ENCODE results near the gene MRPL2.
"Not testable (repeated sequence)": the region's sequence is repeated elsewhere in the genome, so short reads cannot be mapped to it uniquely, and the experiment has no call there.

Gene MRPL2

DNA sequence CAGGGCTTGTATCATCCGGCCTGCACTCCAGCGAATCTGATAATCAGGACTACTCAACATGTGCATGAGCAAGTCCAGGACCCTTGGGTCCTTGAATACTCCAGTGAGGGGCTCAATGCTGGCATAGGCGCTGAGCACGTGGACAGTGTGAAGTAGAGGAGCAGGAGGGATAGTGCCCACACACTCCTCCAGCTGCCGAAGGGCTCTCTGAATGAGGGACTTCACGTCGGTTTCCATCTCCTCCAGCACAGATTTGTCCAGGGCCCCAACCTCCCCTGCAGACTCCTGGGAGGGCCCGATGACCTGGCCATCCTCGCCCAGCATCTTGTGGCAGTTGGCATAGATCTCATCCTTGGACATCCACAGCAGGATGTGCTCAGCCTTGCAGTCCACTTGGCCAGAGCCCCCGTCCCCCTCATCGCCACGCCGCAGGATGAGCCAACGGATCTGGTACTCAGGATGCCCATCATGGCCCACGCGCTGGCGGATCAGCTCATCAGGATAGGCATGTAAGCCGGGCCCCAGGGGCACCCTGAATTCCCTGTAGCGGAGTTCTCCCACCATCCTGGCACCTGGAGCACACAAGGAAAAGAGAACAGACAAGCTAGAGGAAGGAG, 6.9 kb downstream of the MRPL2 start:
- DNase-seq, result no peak

- no peak for DNase-seq
Observed at GRCh38 chr6:43050981-43051380, 8.3 kb downstream of the MRPL2 start.

- no peak for DNase-seq
Observed at GRCh38 chr6:43047998-43048397, 11.2 kb downstream of the MRPL2 start.

GRCh38 chr6:43045371-43045930, 13.8 kb downstream of the MRPL2 start:
- DNase-seq, result no peak

DNA sequence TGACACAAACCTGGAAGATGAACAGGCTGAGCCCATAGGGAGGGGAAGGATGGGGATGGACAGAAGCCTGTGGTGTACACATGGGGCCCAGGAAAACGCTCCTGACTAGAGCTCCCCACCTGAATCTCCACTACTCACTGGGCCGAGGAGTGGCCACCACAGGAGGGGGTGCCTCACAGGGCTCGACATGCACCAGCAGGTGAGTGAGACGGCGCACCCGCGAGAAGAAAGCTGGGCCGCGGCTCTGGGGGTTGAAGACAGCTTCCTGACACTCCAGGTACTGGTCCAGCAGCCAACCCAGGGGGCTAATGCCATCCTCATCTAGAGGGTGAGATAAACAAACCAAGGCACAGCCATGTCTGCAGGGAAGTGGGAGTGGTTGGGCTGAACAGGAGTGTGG, 15.9 kb downstream of the MRPL2 start:
- no peak for DNase-seq

- DNase-seq, result not testable (repeated sequence)
Observed at GRCh38 chr6:43041475-43041874, 17.8 kb downstream of the MRPL2 start.

DNA sequence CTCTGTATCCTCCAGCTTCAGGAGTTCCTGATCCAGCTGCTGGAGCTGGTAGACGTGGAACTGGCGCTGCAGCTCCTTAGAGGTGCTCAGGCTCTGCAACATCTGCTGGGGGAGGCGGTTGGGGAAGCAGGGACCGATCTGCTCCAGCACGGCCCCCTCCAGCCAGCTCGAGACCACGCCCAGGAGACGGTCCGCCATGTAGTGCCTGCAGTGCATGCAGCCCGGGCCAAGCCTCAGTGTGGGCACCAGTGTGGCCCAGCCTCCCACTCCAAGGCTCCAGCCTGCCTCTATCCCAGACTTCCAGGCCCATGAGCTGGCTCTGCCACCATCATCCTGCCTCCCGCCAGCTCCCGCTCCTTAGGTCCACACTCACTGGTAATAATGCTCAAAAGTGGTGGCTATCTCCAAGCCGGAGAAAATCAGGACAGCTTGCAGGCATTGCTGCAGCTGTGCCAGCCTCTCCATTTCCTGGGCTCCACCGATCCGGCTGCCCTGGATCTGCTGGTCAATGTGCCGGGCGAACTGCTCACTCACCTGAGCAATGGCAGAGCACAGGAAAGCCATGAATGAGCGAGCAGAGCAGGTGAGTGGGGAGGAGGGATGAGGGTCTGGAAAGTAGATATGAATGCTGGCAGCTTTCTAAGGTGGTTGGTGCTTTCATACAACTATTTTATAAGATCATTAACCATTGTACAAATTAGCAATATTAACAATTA, 18.5 kb downstream of the MRPL2 start:
- no peak for DNase-seq

DNA sequence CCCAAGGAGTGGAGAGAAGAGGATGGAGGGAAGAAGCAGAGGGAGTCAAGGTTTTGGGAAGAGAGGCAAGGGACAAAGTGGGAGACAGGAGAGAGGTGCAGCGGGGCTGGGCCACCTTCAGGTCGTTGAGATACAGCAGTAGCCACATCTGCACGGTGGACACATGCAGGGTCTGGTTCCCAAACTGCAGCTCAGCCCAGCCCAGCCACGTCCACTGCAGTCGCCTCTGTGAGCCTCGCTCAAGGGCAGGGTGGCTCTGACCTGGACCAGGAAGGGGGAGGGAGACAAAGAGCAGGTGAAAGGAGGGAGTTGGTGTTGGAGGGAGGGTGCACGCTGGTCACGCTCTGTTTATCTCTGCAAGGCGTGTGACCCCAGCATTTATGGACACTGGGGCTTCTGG, 20.5 kb downstream of the MRPL2 start:
- DNase-seq, result no peak

DNA sequence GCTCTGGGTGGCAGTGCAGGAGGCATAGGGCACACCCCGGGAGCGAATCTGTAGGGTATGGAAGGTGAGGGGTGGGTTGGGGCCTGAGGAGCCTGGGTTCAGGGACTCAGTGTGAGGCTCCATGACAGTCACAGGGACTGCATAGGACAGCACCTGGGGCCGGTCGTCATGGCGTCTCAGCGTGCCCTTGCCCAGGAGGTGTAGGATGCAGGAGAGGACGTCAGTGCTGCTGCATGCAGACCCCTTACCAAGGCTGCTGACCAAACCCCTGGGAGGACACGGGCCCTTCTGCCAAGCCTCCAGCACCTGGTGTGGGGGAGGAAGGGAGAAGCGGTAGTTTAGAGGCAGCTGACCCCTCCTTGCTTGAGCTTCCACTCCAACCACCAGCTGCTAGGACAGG, 21.5 kb downstream of the MRPL2 start:
- no peak for DNase-seq

- DNase-seq, result no peak
Observed at GRCh38 chr6:43037197-43037596, 22.0 kb downstream of the MRPL2 start.

DNA sequence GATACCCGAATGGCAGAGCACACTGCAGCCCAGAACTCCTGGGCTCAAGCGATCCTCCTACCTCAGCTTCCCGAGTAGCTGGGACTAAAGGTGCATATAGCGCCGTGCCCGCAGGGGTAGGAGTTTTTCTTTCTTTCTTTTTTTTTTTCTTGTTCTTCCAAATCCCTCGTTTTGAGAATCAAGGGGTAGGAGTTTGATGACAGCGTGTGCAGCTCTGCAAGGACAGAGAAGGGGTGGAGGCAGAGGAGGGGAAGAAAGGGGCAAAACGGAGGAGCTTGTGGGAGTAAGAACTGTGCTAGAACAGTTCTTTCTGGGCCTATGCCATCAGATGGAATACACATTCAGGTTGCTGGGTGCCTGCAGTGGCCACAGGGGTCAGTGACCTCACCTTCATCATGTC, 22.5 kb downstream of the MRPL2 start:
- DNase-seq, result no peak

DNA sequence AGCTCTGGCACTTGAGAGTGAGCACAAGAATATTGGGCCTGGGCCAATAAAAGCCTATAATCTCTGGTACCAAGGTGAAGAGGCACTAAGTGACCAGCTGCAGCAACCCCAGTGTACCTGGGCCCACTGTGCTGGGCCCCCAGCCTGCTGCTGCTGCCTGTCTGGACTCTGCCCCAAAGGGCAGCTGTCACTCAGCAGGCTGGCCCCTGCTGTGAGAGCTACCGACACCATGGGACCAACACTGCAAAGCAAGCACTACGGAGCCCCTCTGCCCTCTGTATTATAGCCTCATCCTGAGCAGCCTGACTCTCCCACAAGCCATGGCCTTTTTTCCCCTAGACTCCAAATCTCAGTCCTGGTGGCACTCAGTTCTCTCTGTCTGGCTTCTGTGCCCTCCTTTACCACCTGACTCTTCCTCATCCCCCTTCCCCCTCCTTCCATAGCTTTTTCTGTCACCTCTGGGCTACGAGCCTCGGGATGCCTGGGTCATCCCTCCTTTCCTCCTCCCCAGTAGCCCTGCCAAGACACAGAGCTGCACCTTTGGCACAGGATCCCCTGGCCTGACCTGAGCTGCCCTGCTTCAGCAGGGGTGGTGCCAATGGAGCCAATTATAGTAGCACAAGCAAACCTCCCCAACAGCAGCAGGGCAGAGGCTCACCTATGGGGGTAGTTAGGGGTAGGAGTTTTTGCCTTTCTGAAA, 23.6 kb downstream of the MRPL2 start:
- no peak for DNase-seq

- DNase-seq, result no peak
Observed at GRCh38 chr6:43034190-43034525, 25.1 kb downstream of the MRPL2 start.

DNA sequence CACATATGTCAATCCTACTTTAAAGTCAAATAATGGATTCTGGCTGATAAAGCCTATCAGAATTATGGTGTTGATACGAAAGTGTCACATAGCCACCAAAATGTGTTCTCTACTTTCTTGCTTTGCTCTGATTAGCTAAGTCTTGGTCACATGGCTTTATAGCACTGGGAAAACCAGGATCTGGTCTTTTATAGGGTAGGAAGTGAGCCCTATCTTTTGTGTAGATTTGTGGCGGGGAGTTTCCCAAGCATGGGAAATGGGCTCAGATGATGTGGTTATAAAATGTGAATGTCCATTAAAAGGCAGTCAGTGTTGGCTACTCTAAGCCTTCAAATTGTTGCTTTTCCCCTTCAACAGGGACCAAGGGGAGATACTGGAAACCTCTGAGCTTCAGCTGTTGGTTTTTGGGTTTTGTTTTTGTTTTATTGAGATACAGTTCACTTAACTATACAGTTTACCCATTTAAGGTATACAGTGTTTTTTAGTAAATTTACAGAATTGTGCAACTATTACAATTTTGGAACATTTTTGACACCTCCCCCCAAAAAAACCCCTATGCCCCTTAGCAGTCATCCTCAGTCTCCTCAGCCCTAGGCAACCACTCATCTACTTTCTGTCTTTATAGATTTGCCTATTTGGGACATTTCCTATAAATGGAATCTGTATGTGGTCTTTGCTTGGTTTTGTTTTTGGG, 25.6 kb downstream of the MRPL2 start:
- no peak for DNase-seq

GRCh38 chr6:43032326-43032725, 26.9 kb downstream of the MRPL2 start:
- DNase-seq, result no peak

DNA sequence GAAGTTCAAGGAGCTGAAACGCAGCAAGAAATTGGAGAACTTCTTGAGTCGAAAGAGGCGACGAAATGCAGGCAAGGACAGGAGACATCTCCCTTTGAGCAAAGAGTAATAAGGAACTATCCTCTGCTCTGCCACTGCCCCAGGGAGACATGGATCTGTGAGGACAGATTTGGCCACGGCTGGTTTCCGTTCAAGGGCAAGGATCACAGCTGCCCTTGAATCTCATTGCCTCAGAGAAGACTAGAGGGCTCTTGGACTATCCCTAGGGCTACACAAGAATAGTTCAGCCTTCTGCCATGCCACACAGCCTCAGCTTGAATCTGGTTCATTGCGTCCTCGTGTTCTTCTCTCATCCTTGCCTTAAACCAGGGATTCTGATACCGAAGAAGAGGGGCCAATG, 30.1 kb downstream of the MRPL2 start:
- no peak for DNase-seq

- DNase-seq, result no peak
Observed at GRCh38 chr6:43026365-43026764, 32.9 kb downstream of the MRPL2 start.

DNA sequence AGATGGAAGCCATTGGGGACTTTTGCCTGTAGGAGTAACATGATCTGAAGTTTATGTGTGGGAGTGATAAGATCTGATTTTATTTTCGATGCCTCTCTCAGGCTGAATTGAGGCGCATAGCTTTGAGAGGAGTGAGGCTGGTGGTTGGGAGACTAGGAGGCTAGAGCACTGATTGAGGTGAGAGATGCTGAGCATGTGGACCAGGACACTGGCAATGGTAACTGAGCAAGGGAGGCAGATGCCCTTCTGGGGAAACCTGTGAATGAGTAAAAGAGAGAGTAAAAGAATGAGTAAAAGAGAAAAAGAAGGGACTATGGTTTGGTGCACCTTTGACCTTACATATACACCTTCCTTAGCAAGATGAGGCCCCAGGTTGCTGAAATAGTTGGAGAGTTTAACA, 34.8 kb downstream of the MRPL2 start:
- DNase-seq, result no peak

DNA sequence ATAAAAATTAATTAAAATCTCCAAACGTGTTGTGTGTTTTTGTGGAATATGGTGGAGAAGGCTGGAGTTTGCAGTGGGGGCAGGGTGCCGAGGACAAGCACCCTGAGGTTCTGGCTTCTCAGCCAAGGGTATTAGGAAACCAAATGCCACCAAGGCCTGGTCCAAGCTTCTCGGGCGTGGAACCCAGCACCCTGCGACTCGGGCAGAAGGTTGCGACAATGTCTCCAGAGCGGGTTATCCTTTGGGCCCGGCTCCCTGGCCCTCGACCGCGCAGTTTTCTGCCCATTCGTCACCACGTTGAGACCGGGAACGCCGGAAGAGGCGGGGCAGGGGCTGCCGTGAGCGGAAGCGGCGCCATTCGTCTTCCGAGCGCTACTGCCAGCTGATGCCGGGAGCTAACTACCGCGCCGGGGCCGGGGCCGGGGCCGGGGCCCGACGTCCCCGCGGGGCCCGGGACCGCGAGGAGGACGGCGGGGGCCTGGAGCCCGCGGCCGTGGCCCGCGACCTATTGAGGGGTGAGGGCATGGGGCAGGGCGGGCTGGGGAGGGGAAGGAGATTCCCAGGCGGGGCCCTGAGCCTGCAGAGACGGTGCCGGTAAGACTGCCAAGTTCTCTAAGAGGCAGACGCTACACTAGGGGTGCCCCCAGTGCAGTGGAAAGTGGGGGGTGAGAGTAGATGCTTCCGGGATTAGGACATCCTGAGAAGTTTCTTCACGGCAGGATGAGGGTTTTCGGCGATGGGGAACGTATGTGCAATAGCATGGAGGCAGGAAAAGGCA, 37.8 kb downstream of the MRPL2 start, which contains the start of gene RRP36:
RRP36 (plus strand) TSS at position 354 of the 778 bp plus-strand sequence; CDS start at position 386, 32 bp downstream.
- peak; percentile 87 for DNase-seq

DNA sequence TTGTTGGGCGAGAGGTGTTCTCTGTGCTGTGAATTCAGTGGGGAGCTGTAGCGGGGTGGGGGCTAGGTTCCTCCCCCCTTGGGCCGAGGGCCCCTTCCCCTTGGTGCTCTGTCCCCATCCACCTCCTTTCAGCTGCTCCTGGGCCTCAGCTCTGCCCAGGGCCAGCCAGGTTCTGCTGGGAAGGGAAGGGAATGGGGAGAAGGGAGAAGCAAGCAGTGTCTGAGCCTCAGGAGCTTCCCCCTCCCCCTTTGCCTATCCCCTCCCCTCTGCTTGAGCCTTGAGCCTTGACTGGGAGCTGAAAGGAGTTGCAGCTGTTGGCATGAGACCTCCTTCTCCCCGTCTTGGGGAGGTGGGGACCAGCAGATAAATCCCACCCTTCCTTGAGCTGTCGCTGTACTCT, 38.4 kb downstream of the MRPL2 start:
- DNase-seq, result no peak

GRCh38 chr6:43020052-43020705, 39.1 kb downstream of the MRPL2 start:
- DNase-seq, result no peak

DNA sequence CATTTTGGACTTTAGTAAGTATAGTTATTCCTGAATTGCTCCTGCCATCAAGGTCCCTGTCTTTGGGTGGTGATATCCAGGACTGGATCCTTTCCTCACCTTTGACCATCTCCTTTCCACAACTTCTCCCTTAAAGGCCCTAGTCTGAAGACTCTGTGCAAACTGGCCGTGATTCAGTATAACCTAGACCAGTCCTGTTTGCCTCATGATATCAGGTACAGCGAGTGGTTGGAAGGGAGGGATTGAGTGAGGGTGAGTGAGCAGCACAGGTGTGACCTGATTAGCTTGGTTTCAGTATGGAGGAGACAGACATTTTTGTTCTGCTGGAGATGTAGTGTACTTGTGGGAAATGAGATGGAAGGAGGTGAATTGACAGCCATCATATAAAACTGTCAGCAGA, 40.1 kb downstream of the MRPL2 start:
- no peak for DNase-seq
